Endothelial cell of umbilical vein (primary cell): ENCODE measurements around the gene SIGLEC9. TPM values are rescaled to one million over a fixed set of nuclear protein-coding genes. Genes with fewer than 3 reads are reported as not detected.

Source experiments
- BruUV-seq: library from RNA; stranded (reverse); fragments of 400-500 nt; replicated peaks from 2 replicates; lab custom pipeline; 2021; lab: Mats Ljungman, UMichigan
- CTCF ChIA-PET: fragments of 300-600, 350-600 bp; sonication (Branson Sonifier 250); formaldehyde crosslinking; loops from one replicate; lab custom pipeline; 2021; ENCODE audit warnings: antibody characterized with exemption, inconsistent platforms; lab: Charles Lee
- POLR2A ChIA-PET: fragments of 300-600, 350-600 bp; sonication (Branson Sonifier 250); formaldehyde crosslinking; loops from one replicate; lab custom pipeline; 2021; ENCODE audit warnings: antibody characterized with exemption, inconsistent platforms; lab: Charles Lee
- DNase-seq: peaks from one replicate; pipeline ENCODE4 v3.0.0-alpha.2; 2011; ENCODE audit warnings: low read depth, low spot score
- FAIRE-seq: peaks from 2 replicates; lab custom pipeline; 2011; peaks lifted over from hg19 to GRCh38; lab: Jason Lieb, UNC
- H2AFZ ChIP-seq: 2 replicates; pipeline ENCODE4 v1.6.0; 2012; ENCODE audit warnings: low read depth, low read length, control low read depth, inconsistent platforms
- H3K27ac ChIP-seq: 2 replicates; pipeline ENCODE4 v1.5.1; 2011; ENCODE audit warnings: low read depth, mild to moderate bottlenecking, control low read depth, low read length, moderate library complexity; ENCODE audit not compliant: insufficient read depth
- H3K27me3 ChIP-seq, 2 experiments: 2 replicates each; pipeline versions ENCODE4 v1.6.0 to v1.6.1; 2011; ENCODE audit warnings: low read length in 2 of 2, mixed read lengths in 1 of 2; ENCODE audit not compliant: control insufficient read depth in 2 of 2, insufficient read depth in 2 of 2
- H3K36me3 ChIP-seq, 2 experiments: 2 replicates in 1 of 2; 3 replicates in 1 of 2; pipeline ENCODE4 v1.5.1; 2011; ENCODE audit warnings: low read length in 2 of 2, mild to moderate bottlenecking in 1 of 2, moderate library complexity in 1 of 2; ENCODE audit not compliant: control insufficient read depth in 2 of 2, insufficient read depth in 2 of 2; ENCODE audit errors: extremely low read depth in 1 of 2
- H3K4me1 ChIP-seq: 3 replicates; pipeline ENCODE4 v1.5.1; 2011; ENCODE audit warnings: mild to moderate bottlenecking, low read length; ENCODE audit not compliant: control insufficient read depth, insufficient read depth; ENCODE audit errors: extremely low read depth
- H3K4me2 ChIP-seq: 2 replicates; pipeline ENCODE4 v1.6.1; 2011; ENCODE audit warnings: low read length, control low read depth, mixed read lengths; ENCODE audit not compliant: insufficient read depth
- H3K4me3 ChIP-seq, 3 experiments: fragments of 200-600 bp in 1 of 3; sonication (generic), shearing (Covaris generic) in 1 of 3; replicated peaks in 1 of 3; 2 replicates each; pipeline ENCODE4 v1.5.1; 2011 to 2016; ENCODE audit warnings: control low read depth in 3 of 3, low read length in 3 of 3, mild to moderate bottlenecking in 2 of 3, inconsistent platforms in 1 of 3, low read depth in 1 of 3, moderate library complexity in 1 of 3; ENCODE audit not compliant: insufficient read depth in 1 of 3
- H3K79me2 ChIP-seq: 2 replicates; pipeline ENCODE4 v1.6.0; 2012; ENCODE audit warnings: low read length, inconsistent platforms; ENCODE audit not compliant: control insufficient read depth, insufficient read depth
- H3K9ac ChIP-seq: replicated peaks from 2 replicates; pipeline ENCODE3; 2011; ENCODE audit warnings: low read length, control low read depth; ENCODE audit not compliant: insufficient read depth; ENCODE audit errors: extremely low read depth
- H3K9me1 ChIP-seq: replicated peaks from 3 replicates; pipeline ENCODE4 v1.6.0; 2011; ENCODE audit warnings: mild to moderate bottlenecking, low read length; ENCODE audit not compliant: control insufficient read depth, insufficient read depth; ENCODE audit errors: extremely low read depth
- H3K9me3 ChIP-seq: replicated peaks from 2 replicates; pipeline ENCODE4 v1.5.1; 2012; ENCODE audit warnings: low read length, inconsistent platforms; ENCODE audit not compliant: control insufficient read depth, insufficient read depth
- H4K20me1 ChIP-seq: replicated peaks from 2 replicates; pipeline ENCODE3; 2011; ENCODE audit warnings: mild to moderate bottlenecking, low read length; ENCODE audit not compliant: control insufficient read depth, insufficient read depth; ENCODE audit errors: extremely low read depth
- EZH2 ChIP-seq: IDR thresholded peaks from 2 replicates; pipeline ENCODE4 v1.6.1; 2012; ENCODE audit warnings: borderline replicate concordance, low read depth, mild to moderate bottlenecking, moderate library complexity, low read length, inconsistent platforms; ENCODE audit not compliant: severe bottlenecking
- FOS ChIP-seq: IDR thresholded peaks from 2 replicates; pipeline ENCODE4 v1.6.1; 2011; ENCODE audit warnings: mild to moderate bottlenecking, low read length, moderate library complexity, borderline replicate concordance; ENCODE audit not compliant: insufficient read depth
- GATA2 ChIP-seq: IDR thresholded peaks from 2 replicates; pipeline ENCODE4 v1.7.0; 2011; ENCODE audit warnings: low read depth, mild to moderate bottlenecking, moderate library complexity, mixed read lengths, low read length; ENCODE audit not compliant: insufficient read length, insufficient read depth
- JUN ChIP-seq: IDR thresholded peaks from 2 replicates; pipeline ENCODE4 v1.6.1; 2011; ENCODE audit warnings: borderline replicate concordance, low read depth; ENCODE audit not compliant: insufficient read length, insufficient read depth
- MYC ChIP-seq: IDR thresholded peaks from one replicate; pipeline ENCODE4 v1.6.1; 2011; ENCODE audit warnings: mild to moderate bottlenecking, low read depth, low read length
- POLR2A ChIP-seq: IDR thresholded peaks from 2 replicates; pipeline ENCODE4 v1.6.1; 2012; ENCODE audit warnings: low read depth, mild to moderate bottlenecking, control low read depth, low read length
- POLR2AphosphoS5 ChIP-seq: IDR thresholded peaks from 2 replicates; pipeline ENCODE4 v1.6.1; 2012; ENCODE audit warnings: low read depth, mild to moderate bottlenecking, control low read depth, low read length, moderate library complexity; ENCODE audit not compliant: insufficient read depth
- dilution Hi-C: fragments of 300-500 bp; cut with MboI; formaldehyde crosslinking; loops from one replicate; pipeline ENCODE4 v1.15.0; 2019; ENCODE audit warnings: low sequenced_read_pairs; ENCODE audit not compliant: extremely low pct_ligation_motif_present
- intact Hi-C: fragments of 100-400 bp; cut with micrococcal nuclease; formaldehyde crosslinking; loops from one replicate; pipeline ENCODE4 v1.10.0; 2022
- polyA plus RNA-seq, 4 experiments: library from polyadenylated mRNA; depleted of rRNA in 3 of 4; stranded (reverse) in 3 of 4; unstranded in 1 of 4; fragments of >200 nt; gene quantifications; 2 replicates each; pipeline versions ENCODE4 v1.2.1 to v1.2.3, GENCODE V29; 2011 to 2012; ENCODE audit warnings: missing spikeins in 1 of 4
- total RNA-seq: library from RNA; stranded (reverse); gene quantifications from 2 replicates; pipeline ENCODE4 v1.2.3, GENCODE V29; 2021
- TF ChIP-seq, protein P1 (sequence below): IDR thresholded peaks from 2 replicates; pipeline ENCODE4 v1.6.1; 2011; ENCODE audit not compliant: insufficient read depth, insufficient read length
- TF ChIP-seq, protein P2 (sequence below), 2 donors: IDR thresholded peaks; 1 replicate in 1 of 2; 2 replicates in 1 of 2; pipeline ENCODE4 v1.5.1; 2011; ENCODE audit warnings: low read length in 2 of 2, mild to moderate bottlenecking in 2 of 2, moderate library complexity in 2 of 2, control low read depth in 1 of 2, inconsistent platforms in 1 of 2, low read depth in 1 of 2; ENCODE audit not compliant: insufficient read depth in 1 of 2; ENCODE audit errors: extremely low read depth in 1 of 2

Gene SIGLEC9
- total and polyA plus RNA-seq, 2 donors (not counting 3 experiments of a cell fraction or from before 2014, with no cell fraction given) = not detected

DNA sequence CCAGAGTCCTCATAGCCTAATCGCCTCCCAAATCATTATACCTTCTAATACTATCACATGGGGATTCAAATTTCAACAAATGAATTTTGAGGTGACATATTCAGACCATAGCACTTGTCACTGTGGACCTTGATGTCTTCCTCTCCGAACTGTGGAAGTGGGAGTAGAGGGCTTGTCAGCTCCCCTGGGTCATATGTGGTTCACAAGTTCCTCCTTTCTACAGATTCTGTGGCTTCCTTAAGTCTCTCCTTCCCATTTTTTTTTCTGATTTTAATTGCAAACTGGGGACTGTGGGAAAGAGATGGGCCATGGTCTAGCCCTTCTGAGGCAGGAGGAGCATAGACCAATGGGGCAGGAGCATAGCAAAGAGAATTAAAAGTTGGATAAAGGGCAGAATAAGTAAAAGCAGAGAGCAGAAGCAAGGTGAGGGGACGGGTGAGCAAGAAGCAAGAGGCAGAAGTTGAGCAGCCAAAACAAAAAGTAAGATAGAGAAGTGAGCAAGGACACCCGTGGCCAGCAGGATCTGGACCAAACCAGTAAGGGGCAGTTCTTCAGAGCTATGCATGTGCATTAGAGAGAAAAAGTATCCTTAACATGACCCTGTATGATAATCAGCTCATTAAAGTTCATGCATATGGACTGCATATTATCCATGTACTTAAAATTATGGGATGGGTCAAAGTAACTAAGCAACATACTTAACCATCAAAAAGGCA is 14.8 kb downstream of the SIGLEC9 start:
- no peaks in the 10 kb centered on the region for H3K4me1 ChIP-seq
- intact Hi-C loops (no loop called here), dilution Hi-C loops (no loop called here)
- DNase-seq = no peak
- ChIA-PET CTCF (no interaction called here), POLR2A (no interaction called here)
- no peak overlapping the region for H2AFZ ChIP-seq
- H3K9me1 ChIP-seq = no peaks in the 10 kb centered on the region
- no peak overlapping the region for H3K9ac ChIP-seq
- no peak overlapping the region for H3K27ac ChIP-seq
- no peaks in the 10 kb centered on the region for H3K36me3 ChIP-seq
- TF ChIP-seq JUN (no peak), FOS (no peak), POLR2AphosphoS5 (no peak), POLR2A (no peak), GATA2 (no peak)
- TF ChIP-seq, protein P1, sequence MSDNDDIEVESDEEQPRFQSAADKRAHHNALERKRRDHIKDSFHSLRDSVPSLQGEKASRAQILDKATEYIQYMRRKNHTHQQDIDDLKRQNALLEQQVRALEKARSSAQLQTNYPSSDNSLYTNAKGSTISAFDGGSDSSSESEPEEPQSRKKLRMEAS = no peak
- no peaks in the 10 kb centered on the region for H3K9me3 ChIP-seq
- peaks cover 0 to 5% of the 10 kb centered on the region in 2 experiments for H3K27me3 ChIP-seq
- no TSS peak for BruUV-seq
- H3K79me2 ChIP-seq = no peaks in the 10 kb centered on the region
- FAIRE-seq = no peak
- no peaks in the 10 kb centered on the region for H4K20me1 ChIP-seq
- no peak overlapping the region for H3K4me2 ChIP-seq
- H3K4me3 ChIP-seq = no peak overlapping the region

DNA sequence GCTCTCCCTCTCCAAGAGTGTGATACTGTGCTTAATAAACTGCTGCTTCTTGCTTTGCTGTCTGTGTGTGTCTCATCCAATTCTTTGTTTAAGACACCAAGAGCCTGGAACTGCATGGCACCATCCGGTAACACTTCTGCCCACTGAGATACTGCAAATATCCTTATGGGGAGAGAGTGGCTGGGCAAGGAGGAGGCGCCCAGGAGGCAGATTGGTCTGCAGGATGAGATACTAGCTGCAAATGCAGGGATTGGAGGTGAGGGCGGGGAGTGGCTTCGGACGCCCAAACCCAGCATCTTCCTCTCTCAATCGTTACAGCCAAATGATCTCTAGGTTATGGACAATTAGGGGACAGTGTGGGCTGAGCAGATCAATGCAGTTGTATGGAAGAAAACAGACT is 15.7 kb downstream of the SIGLEC9 start:
- BruUV-seq = no TSS peak
- no peaks in the 10 kb centered on the region for H3K4me1 ChIP-seq
- dilution Hi-C loops (no loop called here), intact Hi-C loops (no loop called here)
- no peak overlapping the region for H3K9ac ChIP-seq
- no peak overlapping the region for H3K27ac ChIP-seq
- H3K36me3 ChIP-seq = no peaks in the 10 kb centered on the region
- H3K4me2 ChIP-seq = no peak overlapping the region
- H3K9me3 ChIP-seq = no peaks in the 10 kb centered on the region
- peaks cover 0 to under 1% of the 10 kb centered on the region in 2 experiments for H3K27me3 ChIP-seq
- no peak overlapping the region for H3K4me3 ChIP-seq
- ChIA-PET CTCF (no interaction called here), POLR2A (no interaction called here)
- FAIRE-seq (no peak), DNase-seq (no peak)
- H3K79me2 ChIP-seq = no peaks in the 10 kb centered on the region
- no peaks in the 10 kb centered on the region for H3K9me1 ChIP-seq
- no peak overlapping the region for H2AFZ ChIP-seq
- TF ChIP-seq POLR2A (no peak), POLR2AphosphoS5 (no peak), EZH2 (no peak), JUN (no peak), GATA2 (no peak), FOS (no peak), MYC (no peak)
- TF ChIP-seq, protein P1 = no peak
- TF ChIP-seq, protein P2, sequence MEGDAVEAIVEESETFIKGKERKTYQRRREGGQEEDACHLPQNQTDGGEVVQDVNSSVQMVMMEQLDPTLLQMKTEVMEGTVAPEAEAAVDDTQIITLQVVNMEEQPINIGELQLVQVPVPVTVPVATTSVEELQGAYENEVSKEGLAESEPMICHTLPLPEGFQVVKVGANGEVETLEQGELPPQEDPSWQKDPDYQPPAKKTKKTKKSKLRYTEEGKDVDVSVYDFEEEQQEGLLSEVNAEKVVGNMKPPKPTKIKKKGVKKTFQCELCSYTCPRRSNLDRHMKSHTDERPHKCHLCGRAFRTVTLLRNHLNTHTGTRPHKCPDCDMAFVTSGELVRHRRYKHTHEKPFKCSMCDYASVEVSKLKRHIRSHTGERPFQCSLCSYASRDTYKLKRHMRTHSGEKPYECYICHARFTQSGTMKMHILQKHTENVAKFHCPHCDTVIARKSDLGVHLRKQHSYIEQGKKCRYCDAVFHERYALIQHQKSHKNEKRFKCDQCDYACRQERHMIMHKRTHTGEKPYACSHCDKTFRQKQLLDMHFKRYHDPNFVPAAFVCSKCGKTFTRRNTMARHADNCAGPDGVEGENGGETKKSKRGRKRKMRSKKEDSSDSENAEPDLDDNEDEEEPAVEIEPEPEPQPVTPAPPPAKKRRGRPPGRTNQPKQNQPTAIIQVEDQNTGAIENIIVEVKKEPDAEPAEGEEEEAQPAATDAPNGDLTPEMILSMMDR (IDR thresholded peaks at IDR 0.05; ENCODE audit: extremely low read depth in 1 of 2, insufficient read depth in 1 of 2, low read depth in 1 of 2, low read length in 2 of 2) = no peak
- H4K20me1 ChIP-seq = no peaks in the 10 kb centered on the region
